Glutamatergic neuron (in vitro differentiated cells): ENCODE data around the gene RPS6KA1. TPM values are rescaled to one million over a fixed set of nuclear protein-coding genes. Genes with fewer than 3 reads are reported as not detected.

Source experiments
- DNase-seq: peaks from one replicate; pipeline ENCODE4 v3.0.0; 2022
- H3K27ac Mint-ChIP-seq: one replicate; pipeline ENCODE4 v1.8.0; 2020; ENCODE audit warnings: mild to moderate bottlenecking, mixed read lengths, inconsistent platforms; ENCODE audit not compliant: unreplicated experiment
- H3K27me3 Mint-ChIP-seq: one replicate; pipeline ENCODE4 v1.8.0; 2020; ENCODE audit warnings: mild to moderate bottlenecking, moderate library complexity, mixed read lengths, inconsistent platforms; ENCODE audit not compliant: unreplicated experiment
- H3K36me3 Mint-ChIP-seq: one replicate; pipeline ENCODE4 v1.8.0; 2020; ENCODE audit warnings: mild to moderate bottlenecking, mixed read lengths, inconsistent platforms; ENCODE audit not compliant: unreplicated experiment
- H3K4me1 Mint-ChIP-seq: one replicate; pipeline ENCODE4 v1.8.0; 2020; ENCODE audit warnings: mild to moderate bottlenecking, low read depth, mixed read lengths, inconsistent platforms; ENCODE audit not compliant: unreplicated experiment
- H3K4me3 Mint-ChIP-seq: one replicate; pipeline ENCODE4 v1.8.0; 2020; ENCODE audit warnings: mild to moderate bottlenecking, mixed read lengths, inconsistent platforms; ENCODE audit not compliant: unreplicated experiment
- H3K9me3 Mint-ChIP-seq: one replicate; pipeline ENCODE4 v1.8.0; 2020; ENCODE audit warnings: mild to moderate bottlenecking, moderate library complexity, mixed read lengths, inconsistent platforms; ENCODE audit not compliant: unreplicated experiment
- CTCF ChIP-seq: fragments of 200-600 bp; sonication (generic); IDR thresholded peaks from one replicate; pipeline ENCODE4 v1.5.0; 2021; ENCODE audit not compliant: partially characterized antibody, unreplicated experiment
- total RNA-seq: library from RNA; stranded (reverse); fragmentation: NEBNext Ultra II Directional; extraction: Animal tissue kit (Norgen Biotek cat#: 25700); gene quantifications from one replicate; pipeline ENCODE4 v1.2.1, GENCODE V29; 2021; ENCODE audit not compliant: unreplicated experiment

RPS6KA1 gene
- total RNA-seq, 1 donor from 2014 or later, result 10.8 TPM

- TF ChIP-seq CTCF, result no peak
- peaks cover 2% of the 10 kb centered on the region for H3K9me3 Mint-ChIP-seq
- no peak for DNase-seq
- H3K4me3 Mint-ChIP-seq, result no peak overlapping the region
- no peaks in the 10 kb centered on the region for H3K36me3 Mint-ChIP-seq
- H3K27me3 Mint-ChIP-seq, result peaks cover 2% of the 10 kb centered on the region
- no peaks in the 10 kb centered on the region for H3K4me1 Mint-ChIP-seq
- H3K27ac Mint-ChIP-seq, result no peak overlapping the region
Measured at GRCh38 chr1:26550946-26551345, 21.4 kb downstream of the RPS6KA1 start.

DNA sequence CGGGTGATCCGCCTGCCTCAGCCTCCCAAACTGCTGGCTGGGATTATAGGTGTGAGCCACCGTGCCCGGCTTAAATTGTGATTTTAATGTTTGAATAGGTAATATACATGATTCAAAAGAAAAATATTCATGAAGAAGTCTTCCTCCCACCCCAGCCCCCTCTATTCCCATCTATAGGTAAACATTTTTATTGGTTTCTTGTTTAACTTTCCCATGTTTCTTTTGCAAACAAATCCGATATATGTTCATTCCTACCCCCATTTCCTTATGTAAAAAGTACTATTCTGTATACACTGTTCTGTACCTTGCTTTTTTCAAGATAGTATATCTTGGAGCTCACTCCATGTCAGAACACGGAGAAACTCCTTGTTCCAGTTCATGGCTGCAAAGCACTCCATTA lies 23.2 kb downstream of the RPS6KA1 start:
- Mint-ChIP-seq H3K9me3 (peaks cover 2% of the 10 kb centered on the region), H3K4me1 (no peaks in the 10 kb centered on the region), H3K27me3 (no peaks in the 10 kb centered on the region), H3K36me3 (no peaks in the 10 kb centered on the region), H3K27ac (no peak overlapping the region), H3K4me3 (no peak overlapping the region)
- TF ChIP-seq CTCF, result no peak
- DNase-seq, result no peak

- Mint-ChIP-seq H3K4me1 (no peaks in the 10 kb centered on the region), H3K36me3 (no peaks in the 10 kb centered on the region), H3K4me3 (no peak overlapping the region), H3K27ac (no peak overlapping the region), H3K9me3 (no peaks in the 10 kb centered on the region), H3K27me3 (peaks cover 5% of the 10 kb centered on the region)
- TF ChIP-seq CTCF, result no peak
- no peak for DNase-seq
Measured at GRCh38 chr1:26553942-26554682, 24.6 kb downstream of the RPS6KA1 start.

DNA sequence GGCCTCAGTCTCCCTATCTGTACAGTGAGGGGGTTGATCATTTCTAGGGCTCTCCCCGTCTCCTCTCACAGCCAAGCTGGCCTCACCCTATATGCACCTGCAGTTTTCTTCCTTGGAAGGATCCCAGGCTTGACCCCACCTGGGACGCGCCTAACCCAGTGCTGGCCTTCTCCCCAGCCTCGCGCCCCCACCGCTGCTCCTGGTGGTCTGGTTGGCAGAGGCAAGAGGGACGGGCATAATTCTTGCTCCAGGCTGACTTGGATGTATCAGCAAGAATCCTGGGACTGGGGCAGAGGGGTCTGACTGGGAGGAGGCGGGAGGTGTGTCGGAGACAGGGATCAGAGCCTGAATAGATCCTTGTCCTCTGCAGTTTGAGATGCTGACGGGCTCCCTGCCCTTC lies 25.2 kb downstream of the RPS6KA1 start:
- no peak overlapping the region for H3K27ac Mint-ChIP-seq
- H3K36me3 Mint-ChIP-seq, result no peaks in the 10 kb centered on the region
- no peak overlapping the region for H3K4me3 Mint-ChIP-seq
- H3K4me1 Mint-ChIP-seq, result no peaks in the 10 kb centered on the region
- TF ChIP-seq CTCF, result no peak
- no peak for DNase-seq
- no peaks in the 10 kb centered on the region for H3K9me3 Mint-ChIP-seq
- peaks cover 5% of the 10 kb centered on the region for H3K27me3 Mint-ChIP-seq

- peaks cover 5% of the 10 kb centered on the region for H3K27me3 Mint-ChIP-seq
- DNase-seq, result no peak
- no peaks in the 10 kb centered on the region for H3K4me1 Mint-ChIP-seq
- no peak overlapping the region for H3K27ac Mint-ChIP-seq
- H3K36me3 Mint-ChIP-seq, result no peaks in the 10 kb centered on the region
- H3K9me3 Mint-ChIP-seq, result no peaks in the 10 kb centered on the region
- no peak for TF ChIP-seq CTCF
- H3K4me3 Mint-ChIP-seq, result no peak overlapping the region
Measured at GRCh38 chr1:26555550-26555981, 26.0 kb downstream of the RPS6KA1 start.
